ENCODE results near the gene ACTR8. TPM values are rescaled to one million over a fixed set of nuclear protein-coding genes. Genes with fewer than 3 reads are reported as not detected.

ACTR8 gene
- total and polyA plus RNA-seq, 2 of the 13 experiments (the other 11 are each of a cell fraction or from before 2014, with no cell fraction given) = 15.5 to 29.0 TPM

DNA sequence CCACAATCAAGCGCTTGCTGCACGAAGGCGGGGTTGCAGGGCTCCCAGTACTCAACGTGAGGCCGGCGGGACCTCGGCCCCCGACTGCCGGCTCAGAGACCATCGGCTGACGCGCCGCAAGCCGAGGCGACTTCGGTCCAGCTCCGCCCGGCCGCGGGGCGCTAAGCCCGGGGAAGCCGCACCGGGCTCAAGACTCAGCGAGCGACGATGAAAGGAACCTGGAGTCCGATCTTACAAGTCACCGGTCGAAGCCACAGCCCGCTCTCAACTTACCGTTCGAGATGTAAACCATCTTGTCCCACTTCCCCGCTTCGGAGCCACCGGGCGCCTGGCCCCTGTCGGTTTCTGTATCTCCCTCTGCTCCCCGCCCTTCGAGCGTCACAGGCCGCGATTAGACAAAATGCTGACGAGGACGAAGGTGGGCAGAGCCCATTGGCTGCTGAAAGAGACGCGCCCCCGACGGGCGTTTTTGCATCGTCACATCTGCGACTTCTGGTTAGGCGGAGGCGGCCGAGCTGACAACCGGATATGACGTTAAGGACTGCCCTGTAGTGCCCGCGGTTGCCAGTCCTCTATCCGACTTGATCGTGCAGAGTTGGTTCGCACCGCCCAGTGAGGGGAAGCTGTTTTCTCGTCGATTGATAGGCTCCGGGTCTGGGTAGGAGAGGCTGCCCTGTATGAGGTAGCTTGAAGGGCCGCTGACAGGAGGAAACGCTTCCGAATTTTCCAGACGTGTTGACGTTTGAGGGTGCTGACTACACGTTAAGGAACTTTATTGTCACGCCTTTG is 9.7 kb upstream of the ACTR8 start, which contains the start of gene SELENOK (continued):
- TF ChIP-seq, protein P1, sequence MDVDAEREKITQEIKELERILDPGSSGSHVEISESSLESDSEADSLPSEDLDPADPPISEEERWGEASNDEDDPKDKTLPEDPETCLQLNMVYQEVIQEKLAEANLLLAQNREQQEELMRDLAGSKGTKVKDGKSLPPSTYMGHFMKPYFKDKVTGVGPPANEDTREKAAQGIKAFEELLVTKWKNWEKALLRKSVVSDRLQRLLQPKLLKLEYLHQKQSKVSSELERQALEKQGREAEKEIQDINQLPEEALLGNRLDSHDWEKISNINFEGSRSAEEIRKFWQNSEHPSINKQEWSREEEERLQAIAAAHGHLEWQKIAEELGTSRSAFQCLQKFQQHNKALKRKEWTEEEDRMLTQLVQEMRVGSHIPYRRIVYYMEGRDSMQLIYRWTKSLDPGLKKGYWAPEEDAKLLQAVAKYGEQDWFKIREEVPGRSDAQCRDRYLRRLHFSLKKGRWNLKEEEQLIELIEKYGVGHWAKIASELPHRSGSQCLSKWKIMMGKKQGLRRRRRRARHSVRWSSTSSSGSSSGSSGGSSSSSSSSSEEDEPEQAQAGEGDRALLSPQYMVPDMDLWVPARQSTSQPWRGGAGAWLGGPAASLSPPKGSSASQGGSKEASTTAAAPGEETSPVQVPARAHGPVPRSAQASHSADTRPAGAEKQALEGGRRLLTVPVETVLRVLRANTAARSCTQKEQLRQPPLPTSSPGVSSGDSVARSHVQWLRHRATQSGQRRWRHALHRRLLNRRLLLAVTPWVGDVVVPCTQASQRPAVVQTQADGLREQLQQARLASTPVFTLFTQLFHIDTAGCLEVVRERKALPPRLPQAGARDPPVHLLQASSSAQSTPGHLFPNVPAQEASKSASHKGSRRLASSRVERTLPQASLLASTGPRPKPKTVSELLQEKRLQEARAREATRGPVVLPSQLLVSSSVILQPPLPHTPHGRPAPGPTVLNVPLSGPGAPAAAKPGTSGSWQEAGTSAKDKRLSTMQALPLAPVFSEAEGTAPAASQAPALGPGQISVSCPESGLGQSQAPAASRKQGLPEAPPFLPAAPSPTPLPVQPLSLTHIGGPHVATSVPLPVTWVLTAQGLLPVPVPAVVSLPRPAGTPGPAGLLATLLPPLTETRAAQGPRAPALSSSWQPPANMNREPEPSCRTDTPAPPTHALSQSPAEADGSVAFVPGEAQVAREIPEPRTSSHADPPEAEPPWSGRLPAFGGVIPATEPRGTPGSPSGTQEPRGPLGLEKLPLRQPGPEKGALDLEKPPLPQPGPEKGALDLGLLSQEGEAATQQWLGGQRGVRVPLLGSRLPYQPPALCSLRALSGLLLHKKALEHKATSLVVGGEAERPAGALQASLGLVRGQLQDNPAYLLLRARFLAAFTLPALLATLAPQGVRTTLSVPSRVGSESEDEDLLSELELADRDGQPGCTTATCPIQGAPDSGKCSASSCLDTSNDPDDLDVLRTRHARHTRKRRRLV (CRISPR knock-in tag; IDR thresholded peaks at IDR 0.05) = no peak; the same call in 1 of the 2 replicates
- no peak for TF ChIP-seq ZNF260 (CRISPR knock-in tag; IDR thresholded peaks at IDR 0.05; ENCODE audit: borderline replicate concordance, low read depth)
- peak; percentile 55; the same call in 1 of the 2 replicates for TF ChIP-seq ZNF124 (CRISPR knock-in tag; IDR thresholded peaks at IDR 0.05)
- peak; percentile 74 for TF ChIP-seq NFE2L2 (IDR thresholded peaks at IDR 0.05; ENCODE audit: low read length)
- TF ChIP-seq MTF2 (CRISPR knock-in tag; IDR thresholded peaks at IDR 0.05; ENCODE audit: borderline replicate concordance) = no peak
- TF ChIP-seq GPN1 (CRISPR knock-in tag; IDR thresholded peaks at IDR 0.05; ENCODE audit: borderline replicate concordance) = no peak
- no peak for TF ChIP-seq SRF (IDR thresholded peaks at IDR 0.05; ENCODE audit: low read depth, low read length)
- TF ChIP-seq PAF1 (CRISPR knock-in tag; IDR thresholded peaks at IDR 0.05) = no peak
- TF ChIP-seq, protein P2, sequence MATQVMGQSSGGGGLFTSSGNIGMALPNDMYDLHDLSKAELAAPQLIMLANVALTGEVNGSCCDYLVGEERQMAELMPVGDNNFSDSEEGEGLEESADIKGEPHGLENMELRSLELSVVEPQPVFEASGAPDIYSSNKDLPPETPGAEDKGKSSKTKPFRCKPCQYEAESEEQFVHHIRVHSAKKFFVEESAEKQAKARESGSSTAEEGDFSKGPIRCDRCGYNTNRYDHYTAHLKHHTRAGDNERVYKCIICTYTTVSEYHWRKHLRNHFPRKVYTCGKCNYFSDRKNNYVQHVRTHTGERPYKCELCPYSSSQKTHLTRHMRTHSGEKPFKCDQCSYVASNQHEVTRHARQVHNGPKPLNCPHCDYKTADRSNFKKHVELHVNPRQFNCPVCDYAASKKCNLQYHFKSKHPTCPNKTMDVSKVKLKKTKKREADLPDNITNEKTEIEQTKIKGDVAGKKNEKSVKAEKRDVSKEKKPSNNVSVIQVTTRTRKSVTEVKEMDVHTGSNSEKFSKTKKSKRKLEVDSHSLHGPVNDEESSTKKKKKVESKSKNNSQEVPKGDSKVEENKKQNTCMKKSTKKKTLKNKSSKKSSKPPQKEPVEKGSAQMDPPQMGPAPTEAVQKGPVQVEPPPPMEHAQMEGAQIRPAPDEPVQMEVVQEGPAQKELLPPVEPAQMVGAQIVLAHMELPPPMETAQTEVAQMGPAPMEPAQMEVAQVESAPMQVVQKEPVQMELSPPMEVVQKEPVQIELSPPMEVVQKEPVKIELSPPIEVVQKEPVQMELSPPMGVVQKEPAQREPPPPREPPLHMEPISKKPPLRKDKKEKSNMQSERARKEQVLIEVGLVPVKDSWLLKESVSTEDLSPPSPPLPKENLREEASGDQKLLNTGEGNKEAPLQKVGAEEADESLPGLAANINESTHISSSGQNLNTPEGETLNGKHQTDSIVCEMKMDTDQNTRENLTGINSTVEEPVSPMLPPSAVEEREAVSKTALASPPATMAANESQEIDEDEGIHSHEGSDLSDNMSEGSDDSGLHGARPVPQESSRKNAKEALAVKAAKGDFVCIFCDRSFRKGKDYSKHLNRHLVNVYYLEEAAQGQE (IDR thresholded peaks at IDR 0.05; ENCODE audit: borderline replicate concordance in 1 of 2, low read depth in 1 of 2, low read length in 2 of 2) = no peak
- TF ChIP-seq, protein P3, sequence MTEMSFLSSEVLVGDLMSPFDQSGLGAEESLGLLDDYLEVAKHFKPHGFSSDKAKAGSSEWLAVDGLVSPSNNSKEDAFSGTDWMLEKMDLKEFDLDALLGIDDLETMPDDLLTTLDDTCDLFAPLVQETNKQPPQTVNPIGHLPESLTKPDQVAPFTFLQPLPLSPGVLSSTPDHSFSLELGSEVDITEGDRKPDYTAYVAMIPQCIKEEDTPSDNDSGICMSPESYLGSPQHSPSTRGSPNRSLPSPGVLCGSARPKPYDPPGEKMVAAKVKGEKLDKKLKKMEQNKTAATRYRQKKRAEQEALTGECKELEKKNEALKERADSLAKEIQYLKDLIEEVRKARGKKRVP (CRISPR knock-in tag; IDR thresholded peaks at IDR 0.05) = peak in 1 of 2 experiments; percentile 30; a peak in 1 of 4 replicates
- TF ChIP-seq, protein P4, sequence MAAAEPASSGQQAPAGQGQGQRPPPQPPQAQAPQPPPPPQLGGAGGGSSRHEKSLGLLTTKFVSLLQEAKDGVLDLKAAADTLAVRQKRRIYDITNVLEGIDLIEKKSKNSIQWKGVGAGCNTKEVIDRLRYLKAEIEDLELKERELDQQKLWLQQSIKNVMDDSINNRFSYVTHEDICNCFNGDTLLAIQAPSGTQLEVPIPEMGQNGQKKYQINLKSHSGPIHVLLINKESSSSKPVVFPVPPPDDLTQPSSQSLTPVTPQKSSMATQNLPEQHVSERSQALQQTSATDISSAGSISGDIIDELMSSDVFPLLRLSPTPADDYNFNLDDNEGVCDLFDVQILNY (CRISPR knock-in tag; conservative IDR thresholded peaks at IDR 0.05) = no peak
- TF ChIP-seq MYC (CRISPR knock-in tag; IDR thresholded peaks at IDR 0.05; ENCODE audit: borderline replicate concordance) = no peak; the same call in 1 of the 2 replicates
- TF ChIP-seq FOSL1 (CRISPR knock-in tag; IDR thresholded peaks at IDR 0.05; ENCODE audit: borderline replicate concordance) = no peak
- TF ChIP-seq ISL2 (CRISPR knock-in tag; IDR thresholded peaks at IDR 0.05) = 0 out of 2 replicates have a peak, but pooled peaks have one; percentile 8
- no peak for TF ChIP-seq IRX3 (CRISPR knock-in tag; IDR thresholded peaks at IDR 0.05; ENCODE audit: borderline replicate concordance, low read depth)

Measured in HepG2 (cell line).